ENCODE data around the gene INPP5A.

- no peak for TF ChIP-seq CTCF (IDR thresholded peaks at IDR 0.05)
- no peak for TF ChIP-seq POLR2A (IDR thresholded peaks at IDR 0.05)
- TF ChIP-seq POLR2AphosphoS5 (IDR thresholded peaks at IDR 0.05): no peak
These were observed 32.9 kb upstream of the INPP5A start for GRCh38 chr10:132504501-132505272.

All from sigmoid colon (tissue), 4 donors.